ENCODE measurements around the gene NRAS. TPM values are rescaled to one million over a fixed set of nuclear protein-coding genes. Genes with fewer than 3 reads are reported as not detected.
A peak's percentile ranks its signal among the peaks of the same experiment; 100 is the strongest.

NRAS gene
- polyA plus RNA-seq, 4 donors: 50.8 to 78.4 (median 68.2) TPM

DNA sequence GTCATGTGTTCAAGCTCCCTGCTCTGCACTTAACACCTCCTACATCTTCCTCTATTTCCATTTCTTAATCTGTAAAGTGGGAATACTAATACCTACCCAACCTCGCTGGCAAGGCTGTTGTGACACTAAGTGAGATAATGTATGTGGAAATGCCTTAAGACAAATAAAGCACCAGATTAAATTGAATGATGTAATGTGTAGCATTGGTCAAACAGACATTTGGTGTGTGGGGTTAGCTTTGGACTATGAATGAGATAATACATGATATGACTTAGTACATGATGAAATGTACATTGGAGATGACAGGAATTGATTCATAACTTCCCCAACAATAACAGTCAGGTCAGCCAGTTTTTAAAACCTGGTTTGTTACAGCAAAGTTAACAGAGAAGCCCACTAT, 26.4 kb downstream of the NRAS start:
- no peak for DNase-seq (ENCODE audit: low read depth in 4 of 4, low spot score in 3 of 4)

DNA sequence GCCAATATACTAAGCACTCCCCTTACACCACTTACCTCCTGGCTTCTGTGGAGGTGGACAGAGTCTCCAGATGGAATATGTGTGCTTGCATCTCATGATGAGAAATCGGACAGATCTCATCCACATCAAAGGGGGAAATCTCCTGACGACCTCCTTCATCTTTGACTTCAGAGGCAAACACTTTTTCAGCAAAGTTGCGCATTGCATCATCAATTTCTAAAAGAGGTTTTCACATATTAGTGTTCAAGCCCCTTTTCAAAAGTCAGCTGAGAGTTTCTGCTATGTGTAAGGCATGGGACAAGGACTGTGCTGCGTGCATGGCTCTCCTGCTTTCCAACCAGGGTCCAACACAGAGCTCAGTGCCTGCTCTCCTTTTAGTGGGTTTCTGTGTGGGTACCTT, 28.0 kb downstream of the NRAS start:
- no peak for DNase-seq (ENCODE audit: low read depth in 4 of 4, low spot score in 3 of 4)

DNA sequence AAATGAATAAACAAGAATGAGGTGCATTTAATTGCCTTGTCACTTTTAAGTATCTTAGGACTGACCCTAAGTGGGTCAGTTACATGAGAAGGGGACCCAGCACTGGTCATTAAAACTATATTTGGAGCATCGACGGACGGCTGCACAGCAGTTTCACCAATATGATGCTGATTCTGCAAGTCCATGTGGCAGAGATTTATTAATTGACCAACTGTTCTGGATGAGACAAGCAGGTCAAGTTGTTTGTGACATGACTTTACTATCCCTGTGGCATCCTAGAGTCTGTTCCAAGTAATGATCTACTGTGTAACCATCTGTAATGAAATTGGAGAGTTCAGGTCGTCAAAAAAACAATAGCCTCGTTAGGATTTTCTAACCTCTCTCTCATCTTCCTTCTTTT, 30.7 kb downstream of the NRAS start:
- DNase-seq (ENCODE audit: low read depth in 4 of 4, low spot score in 3 of 4): no peak

DNA sequence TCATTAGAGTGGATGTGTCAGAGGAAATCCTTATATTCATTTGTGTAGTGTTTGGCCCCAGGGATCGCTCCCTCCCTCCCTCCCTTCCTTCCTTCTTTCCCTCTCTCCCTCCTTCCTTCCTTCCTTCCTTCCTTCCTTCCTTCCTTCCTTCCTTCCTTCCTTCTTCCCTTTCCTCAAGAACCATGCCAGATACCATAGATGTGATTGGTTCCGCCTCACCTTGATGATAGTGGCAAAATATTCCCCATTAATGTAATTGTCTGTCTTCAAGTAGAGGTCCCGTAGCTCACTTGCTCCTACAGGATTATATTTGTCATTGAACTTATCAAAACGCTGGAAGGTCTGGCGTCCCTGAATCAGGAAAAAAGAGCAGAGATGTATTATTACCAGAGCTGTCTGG, 38.9 kb downstream of the NRAS start:
- DNase-seq (ENCODE audit: low read depth in 4 of 4, low spot score in 3 of 4): no peak

DNA sequence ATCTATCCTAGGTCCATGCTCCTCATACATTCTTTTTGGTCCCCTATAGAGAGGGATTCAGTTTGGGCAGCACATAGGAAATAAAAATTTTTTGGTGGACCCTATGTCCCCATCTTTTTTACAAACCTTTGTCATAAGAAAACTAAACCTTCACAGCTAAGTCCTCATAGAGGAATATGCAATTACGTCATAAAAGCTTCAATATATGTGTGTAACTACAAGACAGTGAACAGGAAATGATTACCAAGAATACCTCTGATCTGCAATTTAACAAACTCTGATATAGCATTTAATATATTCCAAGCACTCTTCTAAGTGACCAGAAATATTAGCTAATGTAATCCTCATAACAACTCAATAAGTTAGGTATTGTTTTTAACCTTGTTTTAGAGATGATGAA, 40.5 kb downstream of the NRAS start:
- no peak for DNase-seq (ENCODE audit: low read depth in 4 of 4, low spot score in 3 of 4)

DNA sequence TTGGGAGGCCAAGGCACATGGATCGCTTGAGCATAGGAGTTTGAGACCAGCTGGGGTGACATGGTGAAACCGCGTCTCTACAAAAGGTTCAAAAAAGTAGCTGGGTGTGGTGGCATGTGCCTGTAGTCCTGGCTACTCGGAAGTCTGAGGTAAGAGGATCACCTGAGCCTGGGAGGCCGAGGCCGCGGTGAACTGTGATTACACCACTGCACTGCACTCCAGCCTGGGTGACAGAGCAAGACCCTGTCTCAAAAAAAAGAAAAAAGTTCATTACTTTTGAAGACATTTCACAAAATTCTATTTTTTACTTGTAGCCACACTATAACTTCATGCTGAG, 44.7 kb downstream of the NRAS start:
- no peak for DNase-seq (ENCODE audit: low read depth in 4 of 4, low spot score in 3 of 4)

DNA sequence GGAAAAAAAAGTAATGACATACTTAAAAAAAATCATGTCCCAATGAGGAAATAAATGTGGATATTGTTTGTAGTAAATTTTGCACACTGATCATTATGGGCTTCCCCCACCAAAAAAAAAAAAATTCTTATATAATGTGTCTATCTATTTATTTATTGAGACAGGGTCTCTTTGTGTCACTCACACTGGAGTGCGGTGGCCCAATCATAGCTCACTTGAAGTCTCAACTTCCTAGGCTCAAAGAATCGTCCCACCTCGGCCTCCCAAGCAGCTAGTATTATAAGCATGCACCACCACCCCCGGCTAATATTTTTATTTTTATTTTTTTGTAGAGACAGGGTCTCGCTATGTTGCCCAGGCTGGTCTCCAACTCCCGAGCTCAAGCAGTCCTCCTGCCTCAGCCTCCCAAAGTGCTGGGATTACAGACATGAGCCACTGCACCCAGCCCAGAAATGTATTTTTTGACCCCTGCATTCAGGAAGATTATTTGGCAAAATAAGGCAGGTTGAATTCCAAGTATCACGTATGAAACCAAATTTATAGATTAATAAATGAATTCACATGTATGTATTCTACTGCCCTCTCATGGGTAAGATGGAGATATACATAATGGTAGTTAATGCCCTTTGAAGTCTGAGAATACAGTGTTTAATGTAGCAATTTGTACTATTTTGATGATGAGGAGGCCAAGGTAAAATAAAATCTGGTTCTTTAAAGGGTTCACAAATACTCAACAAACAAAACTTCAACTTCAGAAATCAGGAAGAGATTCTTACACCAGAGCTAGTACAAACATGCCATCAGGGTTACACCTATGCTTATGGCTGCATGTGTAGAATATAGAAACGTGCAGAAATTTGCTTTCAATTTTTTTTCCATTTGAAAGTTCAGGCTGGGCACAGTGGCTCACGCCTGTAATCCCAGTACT, 45.3 kb downstream of the NRAS start:
- no peak for DNase-seq (ENCODE audit: low read depth in 4 of 4, low spot score in 3 of 4)

DNA sequence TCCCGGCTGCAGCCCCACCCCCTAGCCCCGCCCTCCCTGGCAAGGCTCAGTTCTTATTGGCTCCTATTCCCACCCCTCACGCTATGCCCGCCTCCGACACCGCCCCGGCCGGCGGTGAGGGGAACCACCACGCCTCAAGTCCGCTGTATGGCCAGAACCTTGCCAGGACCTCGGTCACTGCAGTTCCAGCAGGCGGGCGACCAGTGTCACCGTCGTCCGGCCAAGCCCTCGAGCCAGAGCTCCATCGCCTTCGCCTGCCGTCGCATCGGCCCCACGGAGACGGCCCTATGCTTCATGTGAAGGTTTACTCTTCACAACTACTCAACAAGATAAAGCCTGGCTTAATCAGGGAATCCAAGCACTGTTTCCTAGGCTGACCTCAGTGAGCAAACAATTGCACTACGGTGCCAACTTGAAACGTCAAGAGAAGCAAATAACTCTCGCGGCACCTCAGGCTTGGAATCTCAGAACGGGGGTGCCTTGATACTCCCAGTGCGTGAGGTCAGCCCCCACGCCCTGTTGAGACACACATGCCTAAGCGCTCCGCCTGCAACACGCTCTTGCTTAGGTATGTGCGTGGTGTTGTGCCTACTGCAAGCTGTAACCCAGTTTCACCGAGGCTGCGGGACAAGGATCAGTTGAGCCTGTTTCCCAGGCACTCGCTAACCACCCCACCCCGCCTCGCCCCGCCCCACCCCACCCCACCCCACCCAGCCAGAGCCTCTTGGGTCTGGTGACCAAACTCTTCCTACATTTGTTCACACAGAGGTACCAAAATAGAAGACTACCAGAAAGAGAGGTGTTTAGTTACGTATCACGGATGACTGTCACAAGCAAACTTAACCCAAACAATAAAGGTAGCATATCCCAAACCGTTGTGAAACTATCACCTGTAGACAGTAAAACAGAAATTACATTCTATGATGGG, 46.2 kb downstream of the NRAS start:
- DNase-seq (ENCODE audit: low read depth in 4 of 4, low spot score in 3 of 4): peak; percentile 72 to 80 (median 76)

DNA sequence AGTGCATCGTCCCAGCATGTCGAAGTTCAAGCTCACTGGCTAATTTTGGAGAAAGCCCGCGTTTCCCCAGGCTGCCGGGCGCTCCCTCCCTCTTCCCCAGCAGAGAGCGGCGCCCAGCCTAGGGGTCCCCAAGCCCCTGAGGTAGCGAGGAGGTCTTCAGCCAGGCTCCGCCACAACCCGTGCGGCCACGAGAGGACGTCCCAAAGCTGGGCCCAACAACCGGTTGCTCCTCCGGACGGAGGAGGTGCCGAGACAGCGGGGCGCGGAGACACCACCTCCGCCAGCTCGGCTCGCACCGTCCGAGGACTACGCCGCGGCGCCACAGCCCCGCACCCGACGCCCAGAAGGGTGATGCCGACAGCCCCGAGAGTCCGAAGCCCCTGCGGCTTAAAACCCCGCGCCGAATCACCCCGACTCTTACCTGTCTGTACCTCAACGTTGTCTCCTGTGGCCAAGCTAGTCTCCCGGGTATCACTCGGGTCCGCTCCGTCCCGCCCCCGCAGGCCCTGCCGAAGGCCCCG, 46.9 kb downstream of the NRAS start, which contains the start of gene DENND2C:
TSS of gene DENND2C (minus strand) at position 488 of the 521 bp plus-strand sequence. CDS start 44,065 bp downstream, outside the sequence.
- peak in 1 of 4 donors; percentile 7 for DNase-seq (ENCODE audit: low read depth in 4 of 4, low spot score in 3 of 4)

DNA sequence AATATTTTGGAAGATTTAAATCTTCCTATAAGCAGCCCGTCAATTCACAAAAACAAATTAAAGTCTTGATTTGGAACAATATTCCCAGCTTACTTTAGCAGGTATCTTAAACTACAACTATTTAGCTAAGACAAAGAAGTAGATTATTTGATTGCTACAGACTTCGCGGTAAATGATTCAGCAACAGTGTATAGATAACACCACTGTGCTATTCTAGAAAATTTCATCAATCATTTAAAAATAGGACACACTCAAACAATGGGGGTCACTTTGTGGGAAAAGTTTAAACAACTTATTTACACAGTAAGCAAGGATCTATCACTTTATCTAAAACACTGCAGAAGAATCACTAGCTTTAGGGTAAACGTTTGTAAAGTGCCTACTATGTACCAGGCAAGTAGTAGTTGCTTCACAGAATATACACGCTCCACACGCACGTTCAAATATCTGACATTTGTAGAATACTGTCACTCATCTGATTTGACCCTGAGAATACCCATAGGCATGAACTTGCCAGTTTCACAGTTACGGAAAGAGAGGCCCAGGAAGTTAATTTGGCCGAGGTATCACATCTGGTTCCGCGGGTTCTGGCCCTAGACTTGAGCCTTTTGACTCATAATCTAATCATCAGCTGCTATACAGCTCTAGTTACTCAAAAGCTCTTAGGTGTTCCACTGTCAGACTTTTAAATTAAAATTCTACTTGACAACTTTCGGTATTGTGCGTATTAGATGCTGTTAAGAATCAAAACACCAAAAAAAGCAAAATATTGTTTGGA, 47.6 kb downstream of the NRAS start:
- no peak for DNase-seq (ENCODE audit: low read depth in 4 of 4, low spot score in 3 of 4)

DNA sequence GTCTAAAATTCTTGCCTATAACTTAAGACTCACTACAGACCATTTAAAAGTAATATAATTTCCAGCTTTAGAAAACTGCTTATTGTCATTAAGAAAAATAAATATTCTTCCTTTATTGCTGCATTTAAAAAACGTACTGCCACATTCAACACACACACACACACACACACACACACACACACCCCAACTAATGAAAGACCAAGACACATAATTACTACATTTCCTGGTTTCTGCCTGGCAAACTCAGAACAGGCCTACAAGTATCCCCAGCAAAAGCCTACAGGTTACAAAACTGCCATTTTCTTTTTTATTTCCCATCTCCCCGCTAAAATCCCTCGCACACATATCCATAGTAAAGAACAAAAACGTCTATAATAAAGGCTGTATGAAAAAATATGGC, 48.2 kb downstream of the NRAS start:
- no peak for DNase-seq (ENCODE audit: low read depth in 4 of 4, low spot score in 3 of 4)

DNA sequence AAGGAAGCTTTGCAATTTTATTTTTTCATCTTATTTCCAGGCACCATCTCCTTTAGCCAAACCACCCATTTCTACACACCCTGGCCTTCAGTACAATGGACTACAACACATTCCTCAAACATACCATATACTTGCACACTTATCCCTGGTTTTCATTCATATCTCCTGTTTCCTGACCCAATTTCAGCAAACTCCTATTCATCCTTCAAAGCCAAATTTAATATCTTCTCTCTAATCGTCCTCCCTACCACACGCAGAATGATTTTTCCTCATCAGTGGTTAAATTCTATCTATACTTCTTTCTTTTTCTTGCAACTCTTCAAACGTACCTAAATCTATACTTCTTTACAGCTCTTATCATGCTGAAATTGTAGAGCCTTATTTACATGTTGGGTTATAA, 49.6 kb downstream of the NRAS start:
- DNase-seq (ENCODE audit: low read depth in 4 of 4, low spot score in 3 of 4): no peak

DNA sequence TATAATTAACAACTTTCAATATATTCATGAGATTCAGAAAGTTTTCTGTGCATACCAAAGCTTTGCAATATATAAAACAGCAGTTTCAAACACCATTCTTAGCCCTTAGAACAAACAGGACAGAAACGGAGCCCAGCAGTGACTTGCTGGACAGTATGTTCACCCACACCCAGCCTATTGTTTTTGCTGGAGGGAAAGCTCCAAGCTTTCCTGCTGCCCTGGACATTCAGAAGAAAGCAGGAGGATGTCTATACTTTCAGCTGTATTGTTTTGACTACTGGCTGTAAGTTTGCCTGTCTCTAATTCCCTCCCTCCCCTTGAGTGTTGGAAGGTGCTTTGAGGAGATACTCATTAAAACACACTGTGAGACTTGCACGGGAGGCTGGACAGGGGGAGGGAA, 56.3 kb downstream of the NRAS start:
- no peak for DNase-seq (ENCODE audit: low read depth in 4 of 4, low spot score in 3 of 4)

Other genes with a start within 250 kb of the NRAS start
- 10 to 100 TPM; 40.4 to 66.2 (median 54.8) TPM for gene TRIM33, start 205.6 kb downstream of the NRAS start, polyA plus RNA-seq (ENCODE audit: insufficient read length in 4 of 4)
- gene BCAS2, start 135.2 kb downstream of the NRAS start, polyA plus RNA-seq (ENCODE audit: insufficient read length in 4 of 4): 10 to 100 TPM; 52.8 to 75.3 (median 60.6) TPM
- 1 to 10 TPM; 3.4 to 4.7 (median 4.3) TPM for gene DENND2C, start 46.7 kb downstream of the NRAS start, polyA plus RNA-seq (ENCODE audit: insufficient read length in 4 of 4)
- gene AMPD1, start 21.2 kb downstream of the NRAS start, polyA plus RNA-seq (ENCODE audit: insufficient read length in 4 of 4): not detected
- 100 to 1,000 TPM; 378 to 499 (median 442) TPM for gene CSDE1, start 41.2 kb upstream of the NRAS start, polyA plus RNA-seq (ENCODE audit: insufficient read length in 4 of 4)
- gene SIKE1, start 63.9 kb upstream of the NRAS start, polyA plus RNA-seq (ENCODE audit: insufficient read length in 4 of 4): 10 to 100 TPM; 48.6 to 61.3 (median 54.6) TPM
- under 1 TPM; 0.19 to 0.79 (median 0.34) TPM for gene SYCP1, start 138.1 kb upstream of the NRAS start, polyA plus RNA-seq (ENCODE audit: insufficient read length in 4 of 4)